GM12878 (cell line): Measurements from ENCODE around the gene NRG2.

Experiments
- ELK1 ChIP-seq: IDR thresholded peaks from 2 replicates; pipeline ENCODE4 v1.6.1; 2012; ENCODE audit warnings: low read depth, low read length, improper control_type of control experiment
- EP300 ChIP-seq, 2 experiments: fragments of 150-350 bp in 1 of 2; IDR thresholded peaks; 2 replicates each; pipeline ENCODE4 v1.6.1; 2011 to 2012; ENCODE audit warnings: low read depth in 2 of 2, low read length in 2 of 2, borderline replicate concordance in 1 of 2, improper control_type of control experiment in 1 of 2, inconsistent platforms in 1 of 2; ENCODE audit not compliant: control insufficient read depth in 1 of 2
- FOXK2 ChIP-seq: fragments of 450-650 bp; IDR thresholded peaks from 2 replicates; pipeline ENCODE4 v1.6.1; 2017; ENCODE audit warnings: mild to moderate bottlenecking, moderate library complexity
- KDM1A ChIP-seq: fragments of 200-600 bp; sonication (generic); IDR thresholded peaks from 2 replicates; pipeline ENCODE4 v1.6.1; 2016; ENCODE audit warnings: borderline replicate concordance
- MTA2 ChIP-seq: fragments of 450-650 bp; IDR thresholded peaks from 2 replicates; pipeline ENCODE4 v1.6.1; 2016; ENCODE audit warnings: low read depth, mild to moderate bottlenecking, moderate library complexity
- RAD21 ChIP-seq: IDR thresholded peaks from 2 replicates; pipeline ENCODE4 v1.6.1; 2011; ENCODE audit warnings: mild to moderate bottlenecking, low read depth, low read length, moderate library complexity; ENCODE audit not compliant: insufficient read depth
- TF ChIP-seq, protein P1 (sequence below), 3 experiments: IDR thresholded peaks in 2 of 3; conservative IDR thresholded peaks in 1 of 3; 2 replicates each; pipeline ENCODE4 v1.5.1; 2011; ENCODE audit warnings: low read depth in 3 of 3, low read length in 3 of 3, mild to moderate bottlenecking in 3 of 3, control low read depth in 2 of 3, moderate library complexity in 2 of 3, inconsistent platforms in 1 of 3, mixed read lengths in 1 of 3; ENCODE audit not compliant: control insufficient read depth in 2 of 3, insufficient read depth in 1 of 3; ENCODE audit errors: extremely low read depth in 1 of 3
- TF ChIP-seq, protein P2 (sequence below): fragments of 450-650 bp; IDR thresholded peaks from 2 replicates; pipeline ENCODE4 v1.6.1; 2017; ENCODE audit warnings: low read depth, mild to moderate bottlenecking, moderate library complexity
- TF ChIP-seq, protein P3 (sequence below): IDR thresholded peaks from 2 replicates; pipeline ENCODE4 v1.6.1; 2012; ENCODE audit warnings: low read depth, low read length, improper control_type of control experiment

GRCh38 chr5:139915834-139916233 lies 127.3 kb downstream of the NRG2 start:
- TF ChIP-seq, protein P1, sequence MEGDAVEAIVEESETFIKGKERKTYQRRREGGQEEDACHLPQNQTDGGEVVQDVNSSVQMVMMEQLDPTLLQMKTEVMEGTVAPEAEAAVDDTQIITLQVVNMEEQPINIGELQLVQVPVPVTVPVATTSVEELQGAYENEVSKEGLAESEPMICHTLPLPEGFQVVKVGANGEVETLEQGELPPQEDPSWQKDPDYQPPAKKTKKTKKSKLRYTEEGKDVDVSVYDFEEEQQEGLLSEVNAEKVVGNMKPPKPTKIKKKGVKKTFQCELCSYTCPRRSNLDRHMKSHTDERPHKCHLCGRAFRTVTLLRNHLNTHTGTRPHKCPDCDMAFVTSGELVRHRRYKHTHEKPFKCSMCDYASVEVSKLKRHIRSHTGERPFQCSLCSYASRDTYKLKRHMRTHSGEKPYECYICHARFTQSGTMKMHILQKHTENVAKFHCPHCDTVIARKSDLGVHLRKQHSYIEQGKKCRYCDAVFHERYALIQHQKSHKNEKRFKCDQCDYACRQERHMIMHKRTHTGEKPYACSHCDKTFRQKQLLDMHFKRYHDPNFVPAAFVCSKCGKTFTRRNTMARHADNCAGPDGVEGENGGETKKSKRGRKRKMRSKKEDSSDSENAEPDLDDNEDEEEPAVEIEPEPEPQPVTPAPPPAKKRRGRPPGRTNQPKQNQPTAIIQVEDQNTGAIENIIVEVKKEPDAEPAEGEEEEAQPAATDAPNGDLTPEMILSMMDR (IDR thresholded peaks at IDR 0.05 in 2 of 3, conservative IDR thresholded peaks at IDR 0.05 in 1 of 3; ENCODE audit: control insufficient read depth in 2 of 3, extremely low read depth in 1 of 3, insufficient read depth in 1 of 3, low read depth in 3 of 3, low read length in 3 of 3): no peak
- TF ChIP-seq EP300 (IDR thresholded peaks at IDR 0.05; ENCODE audit: borderline replicate concordance in 1 of 2, control insufficient read depth in 1 of 2, low read depth in 2 of 2, low read length in 2 of 2) (no peak), MTA2 (no peak), RAD21 (no peak), FOXK2 (no peak), ELK1 (no peak), KDM1A (no peak)
- TF ChIP-seq, protein P2, sequence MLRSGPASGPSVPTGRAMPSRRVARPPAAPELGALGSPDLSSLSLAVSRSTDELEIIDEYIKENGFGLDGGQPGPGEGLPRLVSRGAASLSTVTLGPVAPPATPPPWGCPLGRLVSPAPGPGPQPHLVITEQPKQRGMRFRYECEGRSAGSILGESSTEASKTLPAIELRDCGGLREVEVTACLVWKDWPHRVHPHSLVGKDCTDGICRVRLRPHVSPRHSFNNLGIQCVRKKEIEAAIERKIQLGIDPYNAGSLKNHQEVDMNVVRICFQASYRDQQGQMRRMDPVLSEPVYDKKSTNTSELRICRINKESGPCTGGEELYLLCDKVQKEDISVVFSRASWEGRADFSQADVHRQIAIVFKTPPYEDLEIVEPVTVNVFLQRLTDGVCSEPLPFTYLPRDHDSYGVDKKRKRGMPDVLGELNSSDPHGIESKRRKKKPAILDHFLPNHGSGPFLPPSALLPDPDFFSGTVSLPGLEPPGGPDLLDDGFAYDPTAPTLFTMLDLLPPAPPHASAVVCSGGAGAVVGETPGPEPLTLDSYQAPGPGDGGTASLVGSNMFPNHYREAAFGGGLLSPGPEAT: no peak
- TF ChIP-seq, protein P3, sequence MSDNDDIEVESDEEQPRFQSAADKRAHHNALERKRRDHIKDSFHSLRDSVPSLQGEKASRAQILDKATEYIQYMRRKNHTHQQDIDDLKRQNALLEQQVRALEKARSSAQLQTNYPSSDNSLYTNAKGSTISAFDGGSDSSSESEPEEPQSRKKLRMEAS: no peak
